Endothelial cell (in vitro differentiated cells): ENCODE data around the gene VPS13D. TPM values are rescaled to one million over a fixed set of nuclear protein-coding genes. Genes with fewer than 3 reads are reported as not detected.

ENCODE experiments used
- DNase-seq: peaks from one replicate; pipeline ENCODE4 v3.0.0; 2021; ENCODE audit warnings: low spot score
- H3K27ac Mint-ChIP-seq: one replicate; pipeline ENCODE4 v1.8.0; 2021; ENCODE audit warnings: mixed read lengths, inconsistent platforms; ENCODE audit not compliant: unreplicated experiment
- H3K27me3 Mint-ChIP-seq: one replicate; pipeline ENCODE4 v1.8.0; 2021; ENCODE audit warnings: mild to moderate bottlenecking, moderate library complexity, mixed read lengths, inconsistent platforms; ENCODE audit not compliant: unreplicated experiment
- H3K36me3 Mint-ChIP-seq: one replicate; pipeline ENCODE4 v1.8.0; 2021; ENCODE audit warnings: mild to moderate bottlenecking, low read depth, mixed read lengths, inconsistent platforms; ENCODE audit not compliant: unreplicated experiment
- H3K4me1 Mint-ChIP-seq: one replicate; pipeline ENCODE4 v1.8.0; 2021; ENCODE audit warnings: mild to moderate bottlenecking, mixed read lengths, inconsistent platforms; ENCODE audit not compliant: unreplicated experiment
- H3K4me3 Mint-ChIP-seq: one replicate; pipeline ENCODE4 v1.8.0; 2021; ENCODE audit warnings: mild to moderate bottlenecking, mixed read lengths, inconsistent platforms; ENCODE audit not compliant: unreplicated experiment
- H3K9me3 Mint-ChIP-seq: one replicate; pipeline ENCODE4 v1.8.0; 2021; ENCODE audit warnings: mixed read lengths, inconsistent platforms; ENCODE audit not compliant: unreplicated experiment
- CTCF ChIP-seq: fragments of 200-600 bp; sonication (generic); IDR thresholded peaks from one replicate; pipeline ENCODE4 v1.5.0; 2021; ENCODE audit warnings: antibody characterized with exemption; ENCODE audit not compliant: unreplicated experiment
- total RNA-seq: library from RNA; stranded (reverse); fragmentation: NEBNext Ultra II Directional; extraction: Animal tissue kit (Norgen Biotek cat#: 25700); gene quantifications from one replicate; pipeline ENCODE4 v1.2.1, GENCODE V29; 2021; ENCODE audit not compliant: unreplicated experiment

The VPS13D gene
- total RNA-seq, 1 donor from 2014 or later, result 37.8 TPM

GRCh38 chr1:12402842-12403241 lies 173.0 kb downstream of the VPS13D start:
- no peak overlapping the region for H3K4me3 Mint-ChIP-seq
- no peaks in the 10 kb centered on the region for H3K9me3 Mint-ChIP-seq
- TF ChIP-seq CTCF, result no peak
- H3K36me3 Mint-ChIP-seq, result peaks cover 22% of the 10 kb centered on the region
- peaks cover 3% of the 10 kb centered on the region for H3K27me3 Mint-ChIP-seq
- no peak overlapping the region for H3K27ac Mint-ChIP-seq
- peaks cover 19% of the 10 kb centered on the region for H3K4me1 Mint-ChIP-seq
- DNase-seq, result no peak

- DNase-seq, result no peak
- peaks cover 8% of the 10 kb centered on the region for H3K4me1 Mint-ChIP-seq
- no peak for TF ChIP-seq CTCF
- no peak overlapping the region for H3K4me3 Mint-ChIP-seq
- peaks cover 31% of the 10 kb centered on the region for H3K36me3 Mint-ChIP-seq
- H3K9me3 Mint-ChIP-seq, result no peaks in the 10 kb centered on the region
- H3K27me3 Mint-ChIP-seq, result peaks cover 2% of the 10 kb centered on the region
- H3K27ac Mint-ChIP-seq, result no peak overlapping the region
These were observed 175.1 kb downstream of the VPS13D start for GRCh38 chr1:12404918-12405317.

- DNase-seq, result no peak
- H3K9me3 Mint-ChIP-seq, result no peaks in the 10 kb centered on the region
- H3K4me1 Mint-ChIP-seq, result peaks cover 3% of the 10 kb centered on the region
- peaks cover 1% of the 10 kb centered on the region for H3K27me3 Mint-ChIP-seq
- no peak overlapping the region for H3K4me3 Mint-ChIP-seq
- no peak for TF ChIP-seq CTCF
- H3K36me3 Mint-ChIP-seq, result peaks cover 31% of the 10 kb centered on the region
- H3K27ac Mint-ChIP-seq, result no peak overlapping the region
These were observed 175.7 kb downstream of the VPS13D start for GRCh38 chr1:12405325-12406210.

GRCh38 chr1:12406211-12407021 lies 176.6 kb downstream of the VPS13D start:
- H3K9me3 Mint-ChIP-seq, result no peaks in the 10 kb centered on the region
- H3K4me3 Mint-ChIP-seq, result no peak overlapping the region
- peaks cover 31% of the 10 kb centered on the region for H3K36me3 Mint-ChIP-seq
- peaks cover 1% of the 10 kb centered on the region for H3K27me3 Mint-ChIP-seq
- no peak overlapping the region for H3K27ac Mint-ChIP-seq
- peaks cover 3% of the 10 kb centered on the region for H3K4me1 Mint-ChIP-seq
- no peak for DNase-seq
- TF ChIP-seq CTCF, result peak; percentile 43
